ENCODE data around the gene SCG5. TPM values are rescaled to one million over a fixed set of nuclear protein-coding genes. Genes with fewer than 3 reads are reported as not detected.
A peak's percentile ranks its signal among the peaks of the same experiment; 100 is the strongest.

SCG5 gene
- total and polyA plus RNA-seq, 2 donors: 2.4 to 14.9 TPM

- peaks cover 1% of the 10 kb centered on the region for H3K4me1 ChIP-seq (ENCODE audit: insufficient read depth)
- 24% methylated on average over 13 of the region's 13 CpGs for WGBS
- no peak for DNase-seq (ENCODE audit: extremely low spot score)
- no peak overlapping the region for H3K4me3 ChIP-seq (ENCODE audit: low read depth, low read length)
- H3K36me3 ChIP-seq (ENCODE audit: insufficient read depth): no peaks in the 10 kb centered on the region
- H3K27ac ChIP-seq (ENCODE audit: low read depth): no peak overlapping the region
These were observed 74.9 kb downstream of the SCG5 start for GRCh38 chr15:32716216-32716914.

GRCh38 chr15:32716915-32717425, 75.5 kb downstream of the SCG5 start:
- H3K36me3 ChIP-seq (ENCODE audit: insufficient read depth): no peaks in the 10 kb centered on the region
- H3K27ac ChIP-seq (ENCODE audit: low read depth): no peak overlapping the region
- H3K4me1 ChIP-seq (ENCODE audit: insufficient read depth): peaks cover 1% of the 10 kb centered on the region
- no peak for DNase-seq (ENCODE audit: extremely low spot score)
- WGBS: 10% methylated on average over 21 of the region's 21 CpGs
- H3K4me3 ChIP-seq (ENCODE audit: low read depth, low read length): peak overlapping the region; percentile 15

GRCh38 chr15:32717426-32718226, 76.1 kb downstream of the SCG5 start, which contains the start of gene GREM1:
Gene GREM1, plus strand, starts transcription at chr15:32718004. Its CDS starts 12,687 bp downstream, at chr15:32730691.
- WGBS: under 1% methylated on average over 99 of the region's 99 CpGs
- Histone ChIP-seq H3K36me3 (ENCODE audit: insufficient read depth) (no peaks in the 10 kb centered on the region), H3K27ac (ENCODE audit: low read depth) (no peak within 1 kb of the TSS), H3K4me3 (ENCODE audit: low read depth, low read length) (peak within 1 kb of the TSS; percentile 15), H3K4me1 (ENCODE audit: insufficient read depth) (peaks cover 1% of the 10 kb centered on the region)
- no peak for DNase-seq (ENCODE audit: extremely low spot score)

DNA sequence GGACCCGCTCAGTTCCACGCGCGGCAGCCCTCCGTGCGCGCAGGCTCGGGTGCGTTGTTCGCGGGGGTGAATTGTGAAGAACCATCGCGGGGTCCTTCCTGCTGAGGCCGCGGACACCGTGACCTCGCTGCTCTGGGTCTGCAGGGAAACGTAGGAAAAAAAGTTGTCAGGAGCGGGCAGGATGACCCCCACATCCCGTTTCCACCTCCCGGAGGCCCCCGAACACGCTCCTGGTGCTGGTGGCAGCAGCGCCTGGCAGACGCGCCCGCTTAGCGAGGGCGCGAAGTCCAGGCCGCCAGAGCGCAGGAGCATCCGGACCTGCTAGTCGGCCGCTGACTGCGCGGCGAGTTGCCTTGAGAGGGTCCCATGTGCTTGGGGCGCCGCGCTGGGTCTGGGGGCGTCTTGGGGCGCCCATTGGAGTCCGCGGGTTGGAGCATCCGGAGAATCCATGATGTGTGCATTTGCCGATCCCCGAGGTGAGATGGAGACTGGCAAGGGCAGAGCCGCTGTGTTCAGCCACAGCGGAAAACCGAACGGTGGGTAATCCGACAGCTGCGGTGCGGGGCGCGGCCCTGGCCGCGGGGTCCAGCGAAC, 76.8 kb downstream of the SCG5 start:
- no peak for DNase-seq (ENCODE audit: extremely low spot score)

GRCh38 chr15:32718821-32719716, 77.6 kb downstream of the SCG5 start:
- Histone ChIP-seq H3K36me3 (ENCODE audit: insufficient read depth) (no peaks in the 10 kb centered on the region), H3K4me3 (ENCODE audit: low read depth, low read length) (peak overlapping the region; percentile 15), H3K27ac (ENCODE audit: low read depth) (no peak overlapping the region), H3K4me1 (ENCODE audit: insufficient read depth) (peaks cover 1% of the 10 kb centered on the region)
- no peak for DNase-seq (ENCODE audit: extremely low spot score)
- WGBS: 3% methylated on average over 70 of the region's 70 CpGs

More for the DNA sequence above, 76.8 kb downstream of the SCG5 start:
- under 1% methylated on average over 60 of the region's 60 CpGs for WGBS
- Histone ChIP-seq H3K27ac (ENCODE audit: low read depth) (no peak overlapping the region), H3K36me3 (ENCODE audit: insufficient read depth) (no peaks in the 10 kb centered on the region), H3K4me1 (ENCODE audit: insufficient read depth) (peaks cover 1% of the 10 kb centered on the region), H3K4me3 (ENCODE audit: low read depth, low read length) (peak overlapping the region; percentile 15)

DNA sequence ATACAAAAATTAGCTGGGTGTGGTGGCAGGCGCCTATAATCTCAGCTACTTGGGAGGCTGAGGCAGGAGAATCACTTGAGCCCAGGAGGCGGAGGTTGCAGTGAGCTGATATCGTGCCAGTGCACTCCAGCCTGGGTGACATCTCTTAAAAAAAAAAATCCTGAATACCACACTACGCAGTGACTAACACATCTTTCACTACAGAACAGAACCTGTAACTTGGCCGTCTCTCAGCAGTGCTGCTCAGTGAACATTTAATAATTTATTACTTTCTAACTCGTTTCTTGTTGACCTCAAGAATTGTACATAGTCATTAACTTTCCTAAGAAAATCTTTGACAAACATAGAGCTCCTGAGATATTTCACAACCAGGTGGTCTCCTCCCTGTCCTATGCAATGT, 80.1 kb downstream of the SCG5 start:
- no peak overlapping the region for H3K27ac ChIP-seq (ENCODE audit: low read depth)
- no peaks in the 10 kb centered on the region for H3K36me3 ChIP-seq (ENCODE audit: insufficient read depth)
- DNase-seq (ENCODE audit: extremely low spot score): no peak
- no peak overlapping the region for H3K4me3 ChIP-seq (ENCODE audit: low read depth, low read length)
- WGBS: 85% methylated on average over 6 of the region's 6 CpGs
- peaks cover 1% of the 10 kb centered on the region for H3K4me1 ChIP-seq (ENCODE audit: insufficient read depth)

- DNase-seq (ENCODE audit: extremely low spot score): no peak
- Histone ChIP-seq H3K27ac (ENCODE audit: low read depth) (no peak overlapping the region), H3K4me3 (ENCODE audit: low read depth, low read length) (no peak overlapping the region), H3K4me1 (ENCODE audit: insufficient read depth) (peaks cover 1% of the 10 kb centered on the region), H3K36me3 (ENCODE audit: insufficient read depth) (no peaks in the 10 kb centered on the region)
These were observed 80.6 kb downstream of the SCG5 start for GRCh38 chr15:32722136-32722535.

- no peaks in the 10 kb centered on the region for H3K4me1 ChIP-seq (ENCODE audit: insufficient read depth)
- 80% methylated on average over 2 of the region's 2 CpGs for WGBS
- DNase-seq (ENCODE audit: extremely low spot score): no peak
- no peaks in the 10 kb centered on the region for H3K36me3 ChIP-seq (ENCODE audit: insufficient read depth)
- H3K4me3 ChIP-seq (ENCODE audit: low read depth, low read length): no peak overlapping the region
- H3K27ac ChIP-seq (ENCODE audit: low read depth): no peak overlapping the region
These were observed 81.8 kb downstream of the SCG5 start for GRCh38 chr15:32723171-32723948.

- Histone ChIP-seq H3K4me3 (ENCODE audit: low read depth, low read length) (no peak overlapping the region), H3K36me3 (ENCODE audit: insufficient read depth) (no peaks in the 10 kb centered on the region), H3K4me1 (ENCODE audit: insufficient read depth) (no peaks in the 10 kb centered on the region), H3K27ac (ENCODE audit: low read depth) (no peak overlapping the region)
- no peak for DNase-seq (ENCODE audit: extremely low spot score)
- 76% methylated on average over 10 of the region's 10 CpGs for WGBS
These were observed 88.3 kb downstream of the SCG5 start for GRCh38 chr15:32729700-32730395.

- Histone ChIP-seq H3K36me3 (ENCODE audit: insufficient read depth) (no peaks in the 10 kb centered on the region), H3K4me3 (ENCODE audit: low read depth, low read length) (no peak overlapping the region), H3K27ac (ENCODE audit: low read depth) (no peak overlapping the region), H3K4me1 (ENCODE audit: insufficient read depth) (no peaks in the 10 kb centered on the region)
- 51% methylated on average over 27 of the region's 27 CpGs for WGBS
- DNase-seq (ENCODE audit: extremely low spot score): no peak
These were observed 89.5 kb downstream of the SCG5 start for GRCh38 chr15:32730677-32731654.

GRCh38 chr15:32732574-32733157, 91.2 kb downstream of the SCG5 start:
- H3K36me3 ChIP-seq (ENCODE audit: insufficient read depth): no peaks in the 10 kb centered on the region
- WGBS: 84% methylated on average over 6 of the region's 6 CpGs
- H3K27ac ChIP-seq (ENCODE audit: low read depth): no peak overlapping the region
- H3K4me1 ChIP-seq (ENCODE audit: insufficient read depth): no peaks in the 10 kb centered on the region
- no peak overlapping the region for H3K4me3 ChIP-seq (ENCODE audit: low read depth, low read length)
- DNase-seq (ENCODE audit: extremely low spot score): no peak

All from urinary bladder (tissue), 4 donors.